Colonic mucosa (tissue), 4 donors: ENCODE data around the gene NPAS3. TPM values are rescaled to one million over a fixed set of nuclear protein-coding genes. Genes with fewer than 3 reads are reported as not detected.

Experiments
- DNase-seq: peaks from one replicate; pipeline ENCODE4 v3.0.0-alpha.2; 2020
- H3K27ac ChIP-seq: fragments of 200-600 bp; one replicate; pipeline ENCODE4 v1.8.0; 2021
- H3K27me3 ChIP-seq: fragments of 200-600 bp; one replicate; pipeline ENCODE4 v1.8.0; 2021
- H3K36me3 ChIP-seq: fragments of 200-600 bp; one replicate; pipeline ENCODE4 v1.8.0; 2021
- H3K4me1 ChIP-seq: fragments of 200-600 bp; one replicate; pipeline ENCODE4 v1.8.0; 2021; ENCODE audit warnings: mild to moderate bottlenecking
- H3K4me3 ChIP-seq: fragments of 200-600 bp; one replicate; pipeline ENCODE4 v1.8.0; 2021
- H3K9ac ChIP-seq, 2 donors: one replicate each; pipeline ENCODE4 v1.7.0; 2013; ENCODE audit warnings: control low read depth in 2 of 2, low read depth in 2 of 2, low read length in 2 of 2
- H3K9me3 ChIP-seq: fragments of 200-600 bp; one replicate; pipeline ENCODE4 v1.8.0; 2021
- CTCF ChIP-seq: fragments of 200-600 bp; IDR thresholded peaks from one replicate; pipeline ENCODE4 v1.8.0; 2022; ENCODE audit warnings: antibody characterized with exemption, mild to moderate bottlenecking
- intact Hi-C: fragments of 100-400 bp; cut with DNase I; formaldehyde crosslinking; loops from one replicate; pipeline ENCODE4 v1.14.1; 2022
- total RNA-seq, 2 donors: library from RNA; stranded (reverse); fragmentation: NEBNext Ultra II Directional in 1 of 2; extraction: Animal tissue kit (Norgen Biotek cat#: 25700) in 1 of 2; gene quantifications; one replicate each; pipeline ENCODE4 v1.2.1, GENCODE V29; 2021
- donor health status: healthy.
- donor health status: DM: no; HTN: no; CAD: no.
- donor health status: DM: no; HTN: no; CAD: no.

Gene NPAS3
- total RNA-seq, 2 donors from 2014 or later: 0.79 to 1.6 TPM

GRCh38 chr14:33548606-33549005 lies 609.9 kb downstream of the NPAS3 start:
- Histone ChIP-seq H3K27ac (no peak overlapping the region), H3K9ac (no peak overlapping the region), H3K9me3 (no peaks in the 10 kb centered on the region), H3K4me1 (no peaks in the 10 kb centered on the region), H3K36me3 (no peaks in the 10 kb centered on the region), H3K4me3 (no peak overlapping the region), H3K27me3 (no peaks in the 10 kb centered on the region)
- no peak for DNase-seq
- intact Hi-C loops: no loop called here
- no peak for TF ChIP-seq CTCF

- no peak overlapping the region for H3K4me3 ChIP-seq
- no peaks in the 10 kb centered on the region for H3K9me3 ChIP-seq
- no peak overlapping the region for H3K9ac ChIP-seq
- TF ChIP-seq CTCF: no peak
- H3K4me1 ChIP-seq: no peaks in the 10 kb centered on the region
- H3K27ac ChIP-seq: no peak overlapping the region
- H3K36me3 ChIP-seq: no peaks in the 10 kb centered on the region
- intact Hi-C loops: no loop called here
- no peaks in the 10 kb centered on the region for H3K27me3 ChIP-seq
- no peak for DNase-seq
Observed at GRCh38 chr14:33551963-33552362, 613.3 kb downstream of the NPAS3 start.

GRCh38 chr14:33553706-33554278 lies 615.1 kb downstream of the NPAS3 start:
- intact Hi-C loops: no loop called here
- DNase-seq: no peak

GRCh38 chr14:33554988-33555387 lies 616.3 kb downstream of the NPAS3 start:
- intact Hi-C loops: no loop called here
- Histone ChIP-seq H3K9me3 (no peaks in the 10 kb centered on the region), H3K4me1 (no peaks in the 10 kb centered on the region), H3K36me3 (no peaks in the 10 kb centered on the region), H3K9ac (no peak overlapping the region), H3K27me3 (no peaks in the 10 kb centered on the region), H3K27ac (no peak overlapping the region), H3K4me3 (no peak overlapping the region)
- no peak for TF ChIP-seq CTCF
- DNase-seq: no peak

More at GRCh38 chr14:33553706-33554278, 615.1 kb downstream of the NPAS3 start:
- Histone ChIP-seq H3K9me3 (no peaks in the 10 kb centered on the region), H3K27ac (no peak overlapping the region), H3K36me3 (no peaks in the 10 kb centered on the region), H3K4me3 (no peak overlapping the region), H3K27me3 (no peaks in the 10 kb centered on the region), H3K4me1 (no peaks in the 10 kb centered on the region), H3K9ac (no peak overlapping the region)
- no peak for TF ChIP-seq CTCF

GRCh38 chr14:33555710-33556350 lies 617.2 kb downstream of the NPAS3 start:
- H3K27ac ChIP-seq: no peak overlapping the region
- H3K27me3 ChIP-seq: no peaks in the 10 kb centered on the region
- TF ChIP-seq CTCF: no peak
- H3K36me3 ChIP-seq: no peaks in the 10 kb centered on the region
- H3K4me1 ChIP-seq: no peaks in the 10 kb centered on the region
- no peak for DNase-seq
- intact Hi-C loops: no loop called here
- no peaks in the 10 kb centered on the region for H3K9me3 ChIP-seq
- no peak overlapping the region for H3K4me3 ChIP-seq
- H3K9ac ChIP-seq: no peak overlapping the region
